SW480 (cell line): ENCODE results near the gene HNRNPUL1.
"Not testable (repeated sequence)": the region's sequence is repeated elsewhere in the genome, so short reads cannot be mapped to it uniquely, and the experiment has no call there.

ENCODE experiments used
- DNase-seq: peaks from one replicate; pipeline ENCODE4 v3.0.0-alpha.2; 2016; ENCODE audit warnings: low spot score

HNRNPUL1 gene

DNA sequence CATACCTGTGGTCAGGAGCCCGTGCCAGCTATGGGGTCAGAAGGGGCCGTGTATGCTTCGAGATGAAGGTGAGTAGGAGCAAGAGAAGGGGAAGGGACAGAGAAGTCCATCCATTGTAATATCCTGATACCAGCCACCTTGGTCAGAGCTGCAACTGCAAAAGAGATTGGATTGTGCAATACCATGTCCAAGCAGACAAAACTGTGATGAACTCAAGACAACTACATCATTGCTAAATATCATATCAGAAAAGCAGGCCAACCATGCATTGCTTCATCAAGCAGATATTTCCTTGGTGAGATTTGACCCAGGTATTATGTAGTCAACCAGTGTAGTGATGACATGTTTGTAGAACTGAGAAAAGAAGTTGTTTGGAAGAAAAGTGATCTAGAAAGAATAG, 12.1 kb downstream of the HNRNPUL1 start:
- no peak for DNase-seq

DNA sequence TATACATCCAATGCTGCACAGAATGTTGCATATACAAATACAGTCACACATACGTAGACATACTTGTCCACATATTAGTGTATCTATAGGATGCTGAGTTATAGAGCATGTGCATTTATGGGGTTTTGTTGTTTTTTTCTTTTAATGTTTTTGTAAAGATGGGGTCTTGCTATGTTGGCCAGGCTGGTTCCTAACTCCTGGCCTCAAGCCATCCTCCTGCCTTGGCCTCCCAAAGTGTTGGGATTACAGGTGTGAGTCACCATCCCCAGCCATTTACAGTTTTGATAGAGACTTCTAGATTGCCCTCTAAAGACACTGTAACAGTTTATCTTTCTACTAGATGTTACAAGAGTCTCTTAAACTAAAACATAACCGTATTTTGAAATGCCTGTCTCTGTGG, 14.3 kb downstream of the HNRNPUL1 start:
- DNase-seq = no peak

DNA sequence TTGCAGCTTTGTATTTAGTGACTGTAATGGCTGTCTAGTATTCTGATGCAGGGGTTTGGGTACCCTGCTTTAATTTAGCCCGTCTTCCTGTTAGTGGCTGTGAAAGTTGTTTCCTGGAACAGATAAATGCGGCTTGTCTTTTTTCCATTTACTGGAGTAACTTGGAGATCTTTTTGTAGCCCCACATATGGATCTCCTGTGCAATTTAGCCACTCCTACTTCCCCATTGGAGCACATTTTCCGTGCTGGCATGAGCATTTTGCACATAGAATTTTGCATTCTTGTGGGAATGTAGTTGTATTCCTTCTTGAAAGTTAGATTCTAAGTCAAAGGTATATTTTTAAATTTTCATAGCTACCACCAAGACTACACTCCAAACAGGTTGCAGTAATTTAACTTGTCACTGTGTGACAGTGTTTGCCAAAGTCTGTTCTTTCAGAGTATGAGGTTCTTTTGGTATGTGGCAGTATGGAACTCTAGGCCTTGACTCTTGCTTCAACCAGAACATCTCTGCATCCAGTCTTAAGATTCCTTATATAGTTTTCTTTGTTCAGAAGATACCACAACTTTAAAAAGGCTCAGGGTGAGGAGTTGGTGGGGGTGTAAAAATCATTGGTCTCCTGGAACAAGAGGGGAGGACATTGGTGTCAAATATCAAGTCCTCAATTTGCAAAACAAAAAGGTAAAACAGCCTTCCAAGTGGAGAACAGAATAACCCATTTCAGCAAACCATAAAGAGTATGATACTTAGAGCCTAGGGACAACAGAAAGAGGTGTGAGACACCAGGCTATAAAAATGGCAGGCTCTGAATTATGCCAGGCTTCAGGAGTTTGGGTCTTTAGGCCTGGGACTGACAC, 24.7 kb downstream of the HNRNPUL1 start:
- DNase-seq = no peak

DNA sequence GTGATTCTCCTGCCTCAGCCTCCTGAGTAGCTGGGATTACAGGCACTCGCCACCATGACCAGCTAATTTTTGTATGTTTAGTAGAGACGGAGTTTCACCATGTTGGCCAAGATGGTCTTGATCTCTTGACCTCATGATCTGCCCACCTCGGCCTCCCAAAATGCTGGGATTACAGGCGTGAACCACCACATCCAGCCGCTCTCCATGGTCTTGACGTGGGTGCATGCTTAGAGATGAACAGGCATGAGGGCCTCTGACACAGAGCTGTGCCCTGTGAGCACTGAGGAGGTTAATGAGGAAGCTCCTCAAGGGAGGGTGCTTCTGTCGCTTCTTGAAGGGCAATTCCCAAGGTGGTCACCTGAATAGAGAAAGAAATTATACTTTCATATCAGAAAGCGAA, 25.6 kb downstream of the HNRNPUL1 start:
- not testable (repeated sequence) for DNase-seq

DNA sequence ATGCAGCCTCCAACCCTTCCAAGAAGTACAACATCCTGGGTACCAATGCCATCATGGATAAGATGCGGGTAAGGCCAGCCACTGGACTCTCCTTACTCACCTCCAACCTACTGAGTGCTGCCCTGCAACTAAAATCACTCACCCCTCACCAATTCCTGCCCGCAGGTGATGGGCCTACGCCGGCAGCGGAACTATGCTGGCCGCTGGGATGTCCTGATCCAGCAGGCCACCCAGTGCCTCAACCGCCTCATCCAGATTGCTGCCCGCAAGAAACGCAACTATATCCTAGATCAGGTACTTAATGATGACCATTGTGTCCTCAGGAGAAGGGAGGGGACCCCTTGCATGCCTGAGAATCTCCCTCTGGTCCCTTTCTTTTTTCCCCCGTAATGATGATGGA, 30.2 kb downstream of the HNRNPUL1 start:
- no peak for DNase-seq

DNA sequence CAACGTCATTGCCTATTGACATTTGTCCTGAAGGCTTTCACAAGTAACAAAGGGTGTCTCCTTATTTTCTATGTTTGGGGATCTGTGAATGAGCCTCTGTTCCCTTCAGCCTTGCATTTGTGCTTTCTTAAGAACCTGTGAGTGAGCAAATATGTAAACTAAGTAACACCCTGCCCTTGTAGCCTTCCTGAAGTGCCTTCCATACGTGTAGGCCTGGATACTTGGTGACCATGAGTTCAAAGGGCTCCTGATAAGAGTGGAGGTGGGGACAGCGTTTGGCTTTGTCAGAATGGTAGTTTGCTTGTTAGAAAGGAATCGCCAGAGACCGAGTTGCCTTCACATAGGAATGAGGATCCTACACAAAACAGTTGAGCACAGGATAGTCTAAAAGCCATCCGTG, 31.3 kb downstream of the HNRNPUL1 start:
- DNase-seq = no peak

DNA sequence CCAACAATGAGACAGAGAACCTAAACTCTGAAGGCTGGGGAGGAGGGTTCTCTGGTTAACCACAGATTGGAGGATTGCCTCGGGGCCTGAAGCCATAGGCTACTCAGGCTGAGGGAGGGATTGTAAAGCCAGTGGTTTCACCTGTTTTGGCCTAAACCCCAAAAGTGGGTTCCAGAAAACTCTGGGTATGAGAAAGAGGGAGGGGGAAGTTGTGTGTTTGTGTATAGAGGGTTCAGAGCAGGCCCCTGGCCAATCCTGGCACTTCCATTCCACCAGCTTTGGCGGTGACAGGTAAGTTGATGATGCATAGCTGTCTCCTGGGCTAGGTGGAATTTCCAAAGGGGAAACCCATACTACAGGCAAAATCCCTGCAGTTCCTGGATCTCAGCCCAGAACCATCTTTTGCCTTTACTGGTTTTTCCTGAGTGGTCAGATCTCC, 32.3 kb downstream of the HNRNPUL1 start:
- DNase-seq = no peak

DNA sequence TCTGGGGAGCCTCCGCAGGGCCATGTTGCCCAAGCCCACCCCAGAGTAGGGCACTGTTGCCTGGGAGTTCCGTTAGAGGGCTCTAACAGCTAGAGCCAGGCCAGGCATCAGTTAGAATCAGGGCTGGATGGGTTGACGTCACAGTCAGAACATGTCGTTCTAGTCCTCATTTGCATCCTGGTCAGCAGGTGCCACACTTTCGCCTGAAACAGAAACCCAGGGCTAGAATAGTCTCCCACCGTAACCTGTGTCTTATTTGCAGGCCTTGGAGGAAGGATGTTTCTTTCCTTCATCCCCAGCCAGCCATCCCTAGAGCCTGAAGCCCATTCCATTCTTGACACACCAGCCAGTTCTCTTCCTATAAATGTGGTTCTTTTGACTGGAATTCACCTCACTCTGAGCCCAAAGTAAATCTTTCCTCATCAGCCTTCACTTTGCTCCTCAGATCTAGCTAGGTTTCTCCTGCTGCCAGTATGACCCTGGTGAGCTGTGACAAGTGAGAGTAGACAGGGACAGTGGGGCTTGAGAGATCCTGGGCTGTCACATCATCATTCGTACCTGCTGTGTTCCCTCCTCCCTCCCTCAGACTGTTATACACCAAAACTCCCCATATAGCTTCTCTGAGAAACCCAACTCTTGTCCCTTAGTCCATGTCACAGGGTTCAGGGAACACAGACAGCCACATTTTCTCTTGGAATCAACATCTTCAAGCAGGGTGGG, 33.6 kb downstream of the HNRNPUL1 start:
- DNase-seq = no peak

DNA sequence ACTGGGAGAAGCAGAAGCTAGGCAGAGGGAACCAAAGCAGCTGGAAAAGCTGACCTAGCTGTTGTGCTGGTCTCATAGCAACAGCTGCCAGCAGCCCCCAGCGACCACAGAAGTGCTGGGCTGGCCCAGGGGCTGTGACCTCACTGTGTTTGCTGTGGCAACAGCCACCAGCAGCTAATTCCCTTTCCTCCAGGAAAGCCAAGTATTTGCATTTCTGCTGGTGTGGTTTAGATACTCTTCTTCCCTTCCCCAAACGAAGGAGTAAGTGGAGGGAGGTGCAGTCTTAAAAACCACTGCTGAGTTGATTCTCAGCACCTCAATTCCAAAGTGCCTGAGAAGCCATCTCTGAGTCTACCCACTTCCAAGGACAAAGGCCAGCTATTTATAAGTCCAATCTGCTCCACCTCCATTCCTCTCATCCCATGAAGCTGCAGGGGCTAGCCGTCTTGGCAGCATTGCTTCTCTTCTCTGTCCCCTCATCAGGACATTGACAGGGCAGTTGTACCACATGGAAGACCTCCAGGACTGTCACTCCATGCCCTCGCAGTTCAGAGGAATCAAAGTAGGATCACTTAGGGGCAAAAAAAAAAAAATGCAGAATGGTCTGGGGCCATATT, 34.3 kb downstream of the HNRNPUL1 start:
- no peak for DNase-seq

DNA sequence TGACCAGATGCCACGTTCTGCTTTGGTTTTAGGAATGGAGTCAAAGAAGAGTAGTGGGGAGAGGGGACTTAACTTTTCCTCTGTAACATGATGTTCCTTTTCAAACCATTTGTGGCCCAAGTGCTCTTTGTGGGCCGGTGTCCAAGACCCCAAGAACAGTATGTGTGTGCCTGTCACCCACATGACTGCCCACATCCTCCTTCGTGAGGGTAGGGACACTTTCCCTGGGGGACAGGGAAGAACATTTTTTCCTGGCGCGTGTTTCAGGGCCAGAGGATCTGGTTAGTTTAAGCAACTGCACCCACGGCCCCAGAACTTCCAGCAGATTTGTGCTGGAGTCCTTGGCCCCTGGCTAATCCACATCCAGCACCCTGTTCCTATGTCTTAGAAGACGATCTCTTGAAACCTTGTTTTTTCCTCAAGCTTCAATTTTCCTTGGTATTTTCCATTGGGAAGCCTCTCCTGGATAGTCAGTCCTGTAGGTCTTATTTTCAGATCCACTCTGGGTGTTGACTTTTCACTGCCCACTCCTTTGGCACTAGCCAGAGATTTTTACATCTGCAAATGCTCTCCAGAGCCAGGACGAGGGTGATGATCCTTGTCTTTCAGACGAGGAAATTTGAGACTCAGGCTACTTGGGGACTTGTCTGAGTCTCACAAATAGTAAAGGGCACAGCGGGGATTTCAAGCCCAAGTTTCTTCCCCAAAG, 35.0 kb downstream of the HNRNPUL1 start:
- no peak for DNase-seq

DNA sequence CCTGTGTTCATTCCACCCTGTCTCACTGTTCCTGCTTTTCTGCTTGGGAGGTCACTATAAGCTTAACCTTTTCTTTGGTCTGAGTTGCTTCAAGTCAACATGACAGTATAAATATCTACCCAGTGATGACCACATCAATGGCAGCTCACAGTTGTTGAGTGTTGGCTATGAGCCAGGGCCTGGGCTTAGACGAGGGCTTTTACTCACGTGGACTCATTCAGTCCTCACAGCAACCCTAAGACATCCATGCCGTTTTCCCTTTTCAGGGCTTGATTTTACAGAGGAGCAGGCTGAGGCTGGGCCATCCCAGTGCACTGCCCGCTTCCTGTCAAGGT, 35.5 kb downstream of the HNRNPUL1 start:
- DNase-seq = peak; percentile 70

DNA sequence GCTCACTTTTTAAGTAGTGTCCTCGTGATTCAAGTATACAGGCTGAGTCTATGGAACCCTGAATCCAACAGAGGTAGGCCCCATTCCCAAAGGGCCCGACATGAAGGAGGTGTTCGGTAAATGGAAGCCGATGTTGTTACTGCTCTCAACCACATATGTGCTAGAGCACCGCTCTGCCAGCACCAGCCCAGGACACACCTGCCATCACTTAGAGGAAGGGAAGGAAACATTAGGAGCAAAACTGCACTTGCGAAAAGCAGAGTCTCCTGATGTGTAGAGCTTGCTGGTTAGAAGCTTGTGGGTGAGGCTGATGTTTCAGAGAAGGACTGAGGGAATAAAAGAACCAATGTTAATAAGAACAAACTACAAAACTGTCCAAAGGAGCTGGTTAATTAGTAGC, 36.4 kb downstream of the HNRNPUL1 start:
- no peak for DNase-seq

DNA sequence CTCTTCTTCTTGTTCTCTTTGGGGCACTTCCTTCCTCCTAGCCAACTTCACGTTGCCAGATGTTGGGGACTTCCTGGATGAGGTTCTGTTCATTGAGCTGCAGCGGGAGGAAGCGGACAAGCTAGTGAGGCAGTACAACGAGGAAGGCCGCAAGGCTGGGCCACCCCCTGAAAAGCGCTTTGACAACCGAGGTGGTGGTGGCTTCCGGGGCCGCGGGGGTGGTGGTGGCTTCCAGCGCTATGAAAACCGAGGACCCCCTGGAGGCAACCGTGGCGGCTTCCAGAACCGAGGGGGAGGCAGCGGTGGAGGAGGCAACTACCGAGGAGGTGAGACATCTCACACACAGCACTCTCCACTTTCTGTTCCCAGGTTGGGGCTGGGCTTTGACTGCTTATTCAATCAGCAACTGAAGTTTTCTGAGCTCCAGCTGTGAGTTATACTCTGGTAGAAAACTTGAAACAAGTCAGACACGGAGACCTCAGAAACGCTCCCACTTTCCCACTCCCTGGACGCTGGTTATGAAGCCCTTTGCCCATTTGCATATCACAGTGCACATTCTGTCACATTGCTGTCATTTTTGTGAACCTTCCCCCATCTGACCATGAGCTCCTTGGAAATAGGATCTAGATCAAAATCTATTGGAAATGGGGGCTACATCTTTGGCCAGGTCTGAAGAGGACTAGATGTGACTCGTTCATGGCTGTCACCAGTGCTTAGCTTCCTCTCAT, 38.6 kb downstream of the HNRNPUL1 start:
- DNase-seq = no peak

DNA sequence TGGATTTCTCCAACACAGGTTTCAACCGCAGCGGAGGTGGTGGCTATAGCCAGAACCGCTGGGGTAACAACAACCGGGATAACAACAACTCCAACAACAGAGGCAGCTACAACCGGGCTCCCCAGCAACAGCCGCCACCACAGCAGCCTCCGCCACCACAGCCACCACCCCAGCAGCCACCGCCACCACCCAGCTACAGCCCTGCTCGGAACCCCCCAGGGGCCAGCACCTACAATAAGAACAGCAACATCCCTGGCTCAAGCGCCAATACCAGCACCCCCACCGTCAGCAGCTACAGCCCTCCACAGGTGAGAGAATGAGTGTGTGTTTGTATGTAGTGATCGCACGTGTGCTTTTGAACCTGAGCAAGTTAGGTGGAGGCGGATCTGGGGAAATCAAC, 39.8 kb downstream of the HNRNPUL1 start:
- no peak for DNase-seq

DNA sequence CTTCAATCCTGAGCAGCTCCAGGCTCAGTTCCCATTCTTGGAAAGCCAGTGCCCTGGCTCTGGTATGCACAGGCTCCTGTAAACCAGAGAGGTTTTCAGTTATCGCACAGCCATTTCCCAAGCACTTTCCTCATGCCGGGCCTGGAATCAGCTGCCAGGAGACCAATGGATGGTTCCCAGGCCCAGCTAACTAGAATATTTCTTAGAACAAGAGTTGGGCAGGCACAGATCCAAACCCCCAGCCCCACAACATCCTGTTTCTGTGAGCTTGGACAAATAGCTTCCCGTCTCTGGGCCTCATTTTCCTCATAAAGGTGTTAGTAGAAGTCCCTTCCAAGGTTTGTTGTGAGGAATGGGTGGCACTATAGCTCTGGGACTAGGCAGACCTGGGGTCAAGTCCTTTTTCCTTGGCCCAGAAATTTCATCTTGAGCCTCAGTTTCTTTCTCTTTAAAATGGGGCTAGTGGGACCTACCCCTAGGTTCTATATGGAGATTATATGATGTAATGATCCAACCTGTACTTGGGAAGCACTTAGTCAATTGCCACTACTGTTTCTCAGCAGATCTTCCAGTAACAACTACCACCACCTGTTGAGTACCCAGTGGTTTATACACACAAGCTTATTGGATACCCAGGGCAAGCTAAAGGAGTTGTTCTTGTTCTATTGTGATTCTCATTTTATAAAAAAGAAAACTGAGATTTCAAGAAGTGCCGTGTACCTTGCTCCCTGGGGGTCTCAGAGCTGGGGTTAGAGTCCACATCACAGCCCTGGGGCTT, 40.7 kb downstream of the HNRNPUL1 start:
- DNase-seq = no peak

DNA sequence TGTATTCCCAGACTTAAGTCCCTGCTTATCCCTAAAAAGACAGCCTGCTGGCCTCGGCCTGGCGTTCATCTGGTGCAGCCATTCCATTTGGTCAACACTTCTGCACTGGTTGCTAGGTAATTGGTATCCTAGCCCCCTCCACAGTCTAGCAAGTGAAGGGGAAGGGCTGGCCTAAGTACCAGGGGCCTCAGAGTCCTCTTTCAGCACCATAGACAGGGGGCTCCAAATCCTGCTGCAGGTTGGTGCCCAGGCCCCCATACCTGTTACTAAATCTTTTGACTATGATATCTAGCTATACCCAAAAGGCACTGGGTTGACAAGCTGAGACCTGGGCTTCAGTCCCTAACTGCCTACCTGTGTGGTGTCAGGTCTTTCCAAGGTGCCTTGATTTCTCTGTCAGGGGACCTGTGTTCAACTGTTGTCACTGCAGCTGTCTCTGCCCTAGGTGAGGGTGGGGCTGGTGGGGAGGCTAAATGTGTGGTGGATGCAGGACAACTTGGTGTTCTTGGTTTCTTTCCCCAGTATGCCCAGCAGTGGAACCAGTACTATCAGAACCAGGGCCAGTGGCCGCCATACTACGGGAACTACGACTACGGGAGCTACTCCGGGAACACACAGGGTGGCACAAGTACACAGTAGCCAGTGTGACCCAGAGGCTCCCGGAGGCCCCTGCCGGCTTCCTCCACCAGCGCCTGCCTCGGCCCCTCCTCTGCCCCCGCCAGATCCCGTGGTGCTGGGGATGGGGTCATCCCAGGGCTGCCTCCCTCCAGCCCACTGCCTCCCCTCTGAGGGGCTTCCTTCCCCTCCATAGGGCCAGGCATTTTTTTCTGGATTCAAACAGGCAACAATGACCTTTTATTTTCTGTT, 42.0 kb downstream of the HNRNPUL1 start:
- no peak for DNase-seq

DNA sequence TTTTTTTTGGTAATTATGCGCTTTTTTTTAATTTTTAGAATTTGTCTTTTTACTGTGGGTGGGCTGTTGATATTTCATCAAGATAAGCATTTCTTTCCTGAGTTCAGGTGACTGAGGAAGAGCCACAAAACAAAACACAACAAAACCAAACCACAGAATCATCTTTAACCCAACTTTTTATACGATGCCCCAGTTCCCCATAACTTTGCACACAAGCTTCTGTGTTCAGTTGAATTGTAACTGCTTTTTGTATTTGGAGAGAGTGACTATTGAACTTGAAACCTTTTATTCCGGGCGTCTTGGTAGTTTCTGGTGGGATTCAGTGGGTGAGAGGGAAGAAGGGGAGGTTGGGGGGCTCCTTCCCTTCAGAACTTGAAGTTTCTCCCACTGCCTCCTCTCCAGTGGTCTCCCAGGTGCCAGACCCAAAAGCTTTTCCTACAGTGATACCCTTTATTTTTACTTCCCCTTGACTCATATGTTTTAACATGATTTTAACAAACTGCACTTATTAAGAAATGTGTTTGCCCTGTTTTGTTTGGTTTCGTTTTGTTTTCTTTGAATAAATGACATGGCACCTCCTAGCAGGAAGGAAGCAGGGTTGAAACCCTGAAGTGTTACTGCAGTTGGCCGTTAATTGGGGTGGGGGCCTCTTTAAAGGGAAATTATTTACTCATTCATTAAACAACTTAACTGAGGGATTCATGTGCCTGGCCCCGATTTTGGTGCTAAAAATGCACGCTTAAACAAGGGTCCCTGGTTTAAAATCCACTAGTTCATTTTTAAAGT, 43.1 kb downstream of the HNRNPUL1 start:
- DNase-seq = no peak

DNA sequence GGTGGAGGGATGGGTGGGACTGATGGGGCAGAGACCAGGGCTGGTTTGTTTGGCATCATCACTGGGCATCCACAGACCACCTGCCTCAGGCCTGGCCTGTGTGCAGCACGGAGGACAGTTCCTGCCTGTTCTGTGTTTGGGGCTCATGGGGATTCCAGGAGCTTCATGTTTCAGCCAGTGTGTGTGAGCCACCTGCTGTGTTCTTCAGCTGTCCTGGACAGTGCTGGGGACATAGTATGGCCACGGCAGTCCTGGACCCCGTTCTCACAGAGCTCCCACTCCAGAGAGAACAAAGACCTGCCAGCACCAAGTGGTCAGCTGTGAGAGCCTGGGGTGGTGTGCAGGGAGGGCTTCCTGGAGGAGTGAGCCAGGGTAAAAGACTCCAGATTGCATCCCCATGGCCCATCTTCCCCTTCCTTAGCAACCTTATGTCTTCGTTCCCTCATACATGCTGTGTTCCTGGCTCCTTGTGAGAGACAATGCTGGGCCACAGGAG, 43.8 kb downstream of the HNRNPUL1 start:
- no peak for DNase-seq
